Stimulated activated CD8-positive, alpha-beta memory T cell treated with anti-CD3 and anti-CD28 coated beads, Interleukin-12 subunit alpha, Interleukin-12 subunit beta, amount 100 ng/mL, for 24 hours (primary cell): ENCODE results near the gene ADGRL3.
"Not testable (repeated sequence)": the region's sequence is repeated elsewhere in the genome, so short reads cannot be mapped to it uniquely, and the experiment has no call there.

Source experiments
- DNase-seq: peaks from one replicate; pipeline ENCODE4 v3.0.0-alpha.2; 2020; ENCODE audit errors: extremely low read depth

Gene ADGRL3

DNA sequence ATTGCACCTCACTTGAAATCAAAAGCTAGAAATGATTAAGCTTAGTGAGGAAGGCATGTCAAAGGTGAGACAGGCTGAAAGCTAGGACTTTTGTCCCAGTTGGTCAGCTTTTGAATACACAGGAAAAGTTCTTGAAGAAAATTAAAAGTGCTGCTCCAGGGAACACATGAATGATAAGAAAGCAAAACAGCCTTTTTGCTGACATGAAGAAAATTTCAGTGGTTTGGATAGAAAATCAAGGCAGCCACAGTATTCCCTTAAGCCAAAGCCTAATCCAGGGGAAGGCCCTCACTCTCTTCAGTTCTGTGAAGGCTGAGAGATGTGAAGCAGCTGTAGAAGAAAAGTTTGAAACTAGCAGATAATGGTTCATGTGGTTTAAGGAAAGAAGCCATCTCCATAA, 150.8 kb downstream of the ADGRL3 start:
- DNase-seq = no peak

GRCh38 chr4:61356696-61357095, 156.6 kb downstream of the ADGRL3 start:
- DNase-seq = no peak

DNA sequence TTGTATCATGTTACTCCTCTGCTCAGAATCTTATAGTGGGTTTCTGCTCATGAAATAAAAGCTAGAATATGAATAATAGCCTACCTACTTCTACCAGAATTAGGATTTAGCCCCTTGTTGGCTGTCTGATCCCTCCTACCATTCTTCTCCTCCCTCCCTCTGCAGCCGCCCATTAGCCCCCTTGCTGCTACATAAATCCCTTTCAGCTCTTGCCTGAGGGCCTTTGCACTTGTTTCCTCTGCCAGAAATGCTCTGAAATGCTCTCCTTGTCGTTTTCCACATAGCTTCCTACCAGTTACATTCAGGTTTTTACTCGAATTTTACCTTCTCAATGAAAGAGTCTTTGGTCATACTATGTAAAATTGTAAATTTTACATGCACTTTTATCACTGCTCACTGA, 159.2 kb downstream of the ADGRL3 start:
- DNase-seq = no peak

DNA sequence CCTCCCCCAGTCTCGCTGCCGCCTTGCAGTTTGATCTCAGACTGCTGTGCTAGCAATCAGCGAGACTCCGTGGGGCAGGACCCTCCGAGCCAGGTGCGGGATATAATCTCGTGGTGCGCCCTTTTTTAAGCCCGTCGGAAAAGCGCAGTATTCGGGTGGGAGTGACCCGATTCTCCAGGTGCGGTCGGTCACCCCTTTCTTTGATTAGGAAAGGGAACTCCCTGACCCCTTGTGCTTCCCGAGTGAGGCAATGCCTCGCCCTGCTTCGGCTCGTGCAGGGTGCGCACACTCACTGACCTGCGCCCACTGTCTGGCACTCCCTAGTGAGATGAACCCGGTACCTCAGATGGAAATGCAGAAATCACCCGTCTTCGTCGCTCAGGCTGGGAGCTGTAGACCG, 172.7 kb downstream of the ADGRL3 start:
- not testable (repeated sequence) for DNase-seq

DNA sequence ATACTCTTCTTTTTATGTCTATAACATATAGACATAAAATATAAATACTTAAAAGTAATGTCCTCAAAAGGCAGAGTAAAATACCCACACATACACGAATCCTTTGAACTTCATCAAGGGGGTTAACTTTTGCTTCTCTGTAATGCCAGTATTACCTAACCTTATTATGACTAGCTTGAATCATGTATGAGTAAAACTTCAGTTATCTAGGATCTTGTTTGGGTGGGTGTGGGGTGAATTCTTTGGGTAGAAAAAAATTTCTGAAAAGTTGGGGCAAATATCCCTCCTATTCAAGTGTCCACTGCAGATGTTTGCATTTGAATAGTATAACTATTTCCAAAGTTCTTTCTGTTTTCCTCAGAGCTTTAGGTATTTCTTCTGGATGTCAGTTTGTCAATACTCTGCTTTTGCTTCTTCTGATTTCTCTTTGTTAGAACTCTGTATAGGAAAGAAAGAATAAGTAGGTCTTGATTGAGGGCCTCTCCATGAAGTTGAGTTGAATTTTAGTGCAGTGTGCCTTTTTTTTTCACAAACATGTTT, 173.8 kb downstream of the ADGRL3 start:
- DNase-seq = no peak

DNA sequence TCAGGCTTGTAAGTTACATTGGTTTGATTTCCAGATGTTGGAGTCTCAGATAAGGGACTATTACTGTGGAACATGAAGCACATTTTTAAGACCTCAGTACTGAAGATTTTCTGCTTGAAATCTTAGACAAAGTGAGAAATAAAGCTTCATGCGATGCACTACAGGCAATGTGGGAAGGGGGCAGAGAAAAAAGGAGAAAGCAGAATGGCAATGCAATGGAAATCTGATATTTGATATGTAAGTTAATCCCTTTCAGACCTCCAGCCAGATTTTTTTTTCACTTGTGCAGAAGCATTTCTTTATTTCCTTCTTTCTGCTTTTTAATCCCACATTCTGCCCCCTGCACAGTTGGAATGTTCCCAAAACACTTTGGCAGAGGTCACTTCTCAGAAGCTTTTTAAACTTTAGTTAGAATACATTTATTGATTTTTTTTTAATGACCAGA, 174.3 kb downstream of the ADGRL3 start:
- DNase-seq = no peak

GRCh38 chr4:61375301-61375700, 175.2 kb downstream of the ADGRL3 start:
- DNase-seq = no peak

DNA sequence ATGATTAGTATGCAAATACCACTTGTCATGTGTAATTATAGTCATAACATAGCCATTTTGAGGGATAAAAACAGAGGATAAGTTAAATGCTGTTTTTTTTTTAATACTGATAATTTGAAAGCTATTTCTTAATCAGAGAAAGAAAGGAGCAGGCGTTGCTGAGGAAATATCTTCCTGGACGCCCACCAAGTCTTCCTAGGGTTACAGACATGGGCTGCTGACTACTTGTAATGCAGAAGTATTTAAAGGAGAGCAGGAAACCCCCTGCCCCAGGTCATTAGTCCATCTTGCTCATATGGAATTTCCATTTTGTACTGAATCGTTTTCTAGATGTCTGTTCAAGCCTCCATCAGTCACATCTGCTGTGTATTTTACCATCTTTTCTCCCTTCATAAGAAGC, 176.2 kb downstream of the ADGRL3 start:
- no peak for DNase-seq

- DNase-seq = no peak
Observed at GRCh38 chr4:61379406-61379805, 179.3 kb downstream of the ADGRL3 start.

DNA sequence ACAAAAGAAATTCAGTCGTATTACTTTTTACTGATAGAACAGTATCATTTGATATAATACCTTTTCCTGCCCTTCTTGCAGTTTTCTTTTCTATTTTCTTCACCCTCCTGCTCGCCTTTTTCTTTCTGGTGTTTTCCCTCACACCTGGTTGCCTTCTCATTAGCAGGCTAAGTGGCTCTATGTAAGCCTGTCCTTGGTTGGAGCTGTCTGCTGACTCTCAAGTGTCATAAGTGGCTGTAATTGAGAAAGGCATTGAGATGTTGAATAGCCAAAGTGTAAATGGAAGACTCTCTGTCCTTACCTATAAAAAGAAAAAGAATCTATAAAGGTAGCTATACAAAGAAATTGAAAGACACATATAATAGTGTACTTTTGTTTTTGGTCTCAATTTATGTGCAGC, 180.7 kb downstream of the ADGRL3 start:
- no peak for DNase-seq

- DNase-seq = no peak
Observed at GRCh38 chr4:61385256-61385655, 185.1 kb downstream of the ADGRL3 start.

GRCh38 chr4:61387372-61387771, 187.2 kb downstream of the ADGRL3 start:
- not testable (repeated sequence) for DNase-seq

DNA sequence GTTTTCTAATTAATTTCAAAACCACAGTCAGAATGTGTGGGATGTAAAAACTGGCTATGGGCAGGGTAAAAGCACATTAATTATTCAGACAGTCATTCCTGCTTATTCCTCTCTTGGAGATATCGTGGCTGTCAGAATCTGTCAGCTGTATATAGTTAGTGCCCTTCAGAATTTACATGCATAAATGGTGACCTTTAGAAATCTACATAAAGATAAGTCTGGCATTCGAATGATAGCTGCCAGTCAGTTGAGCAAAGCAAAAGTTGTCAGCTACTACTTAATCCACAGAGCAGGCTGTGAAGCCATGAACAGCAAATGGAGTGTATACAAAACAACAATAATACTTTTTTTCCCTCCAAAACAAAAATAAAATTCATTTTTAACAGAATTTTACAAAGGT, 189.5 kb downstream of the ADGRL3 start:
- no peak for DNase-seq

DNA sequence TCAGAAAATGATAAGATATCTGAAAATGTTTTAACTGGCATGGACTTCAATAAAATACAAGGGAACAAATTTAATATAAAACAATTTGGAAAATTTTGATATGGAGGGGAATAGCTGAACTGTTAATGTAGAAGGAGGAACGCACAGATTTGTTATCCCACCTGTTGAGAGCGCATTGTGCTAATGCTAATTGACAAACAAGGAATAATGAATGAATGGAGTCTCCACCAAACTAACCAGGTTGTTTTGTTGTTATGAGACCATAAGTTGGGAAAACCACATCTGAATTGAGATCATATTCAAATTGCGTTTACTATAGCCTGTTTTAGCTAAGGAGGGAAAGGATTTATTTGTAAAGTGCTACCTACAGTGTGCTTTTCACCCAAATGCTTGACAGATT, 195.6 kb downstream of the ADGRL3 start:
- DNase-seq = no peak

DNA sequence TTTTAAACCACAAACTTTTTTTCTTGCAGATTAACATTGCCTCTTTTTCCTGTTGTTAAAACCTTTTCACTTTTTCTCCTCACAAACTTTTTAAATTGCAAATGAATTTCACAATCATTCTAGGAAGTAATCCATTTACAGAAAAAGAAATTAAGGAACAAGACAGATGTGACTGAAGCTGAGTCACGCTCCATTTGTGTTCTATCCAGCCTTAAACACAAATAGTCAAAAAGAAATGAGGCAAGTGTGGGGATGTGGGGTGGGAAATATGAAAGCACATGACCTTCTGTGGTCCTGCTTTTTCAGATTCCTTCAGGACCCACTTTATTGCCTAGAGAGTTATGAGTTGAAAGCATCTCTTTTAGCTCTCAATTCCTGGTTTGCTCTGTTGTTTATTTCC, 197.0 kb downstream of the ADGRL3 start:
- DNase-seq = no peak

GRCh38 chr4:61400439-61401038, 200.4 kb downstream of the ADGRL3 start:
- no peak for DNase-seq

DNA sequence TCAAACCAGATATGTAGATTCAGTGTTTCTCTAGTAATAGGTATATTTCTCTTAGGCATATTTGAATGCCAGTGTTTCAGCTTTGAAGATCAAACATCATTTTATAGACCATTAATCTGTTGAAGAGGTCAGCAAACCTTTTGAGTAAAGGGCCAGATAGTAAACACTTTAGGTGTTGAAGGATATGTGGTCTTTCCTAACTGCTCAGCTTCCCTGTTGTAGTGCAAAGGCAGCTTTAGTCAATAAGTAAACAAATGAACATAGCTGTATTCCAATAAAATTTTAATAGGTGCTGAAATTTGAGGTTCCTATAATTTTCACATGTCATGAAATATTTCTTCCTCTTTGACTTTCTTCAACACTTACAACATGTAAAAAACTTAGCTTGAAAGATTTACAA, 201.6 kb downstream of the ADGRL3 start:
- DNase-seq = no peak

- no peak for DNase-seq
Observed at GRCh38 chr4:61405307-61405706, 205.2 kb downstream of the ADGRL3 start.

GRCh38 chr4:61406677-61407076, 206.6 kb downstream of the ADGRL3 start:
- no peak for DNase-seq

GRCh38 chr4:61407642-61408618, 207.8 kb downstream of the ADGRL3 start:
- DNase-seq = no peak

DNA sequence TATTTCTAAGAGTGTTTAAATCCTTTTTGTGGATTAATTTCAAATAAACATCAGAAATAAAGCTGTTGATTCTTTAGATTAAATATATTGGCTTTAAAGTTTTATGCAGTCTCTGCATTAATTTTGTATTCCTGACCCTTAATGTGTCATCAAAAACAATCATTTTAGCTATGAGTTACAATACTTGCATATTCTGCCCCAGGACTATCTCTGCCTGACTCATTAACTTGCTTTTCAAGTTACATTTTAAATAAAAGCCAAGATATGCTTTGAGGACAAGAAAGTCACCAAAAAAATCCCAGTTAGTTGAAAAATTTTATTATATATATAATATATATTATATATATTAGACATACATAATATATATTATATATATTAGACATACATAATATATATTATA, 208.7 kb downstream of the ADGRL3 start:
- no peak for DNase-seq

- no peak for DNase-seq
Observed at GRCh38 chr4:61411241-61411640, 211.1 kb downstream of the ADGRL3 start.

GRCh38 chr4:61425315-61425714, 225.2 kb downstream of the ADGRL3 start:
- no peak for DNase-seq
